ENCODE measurements around the gene XRCC5.

GRCh38 chr2:216183462-216183861, 74.3 kb downstream of the XRCC5 start:
- TF ChIP-seq, protein P1, sequence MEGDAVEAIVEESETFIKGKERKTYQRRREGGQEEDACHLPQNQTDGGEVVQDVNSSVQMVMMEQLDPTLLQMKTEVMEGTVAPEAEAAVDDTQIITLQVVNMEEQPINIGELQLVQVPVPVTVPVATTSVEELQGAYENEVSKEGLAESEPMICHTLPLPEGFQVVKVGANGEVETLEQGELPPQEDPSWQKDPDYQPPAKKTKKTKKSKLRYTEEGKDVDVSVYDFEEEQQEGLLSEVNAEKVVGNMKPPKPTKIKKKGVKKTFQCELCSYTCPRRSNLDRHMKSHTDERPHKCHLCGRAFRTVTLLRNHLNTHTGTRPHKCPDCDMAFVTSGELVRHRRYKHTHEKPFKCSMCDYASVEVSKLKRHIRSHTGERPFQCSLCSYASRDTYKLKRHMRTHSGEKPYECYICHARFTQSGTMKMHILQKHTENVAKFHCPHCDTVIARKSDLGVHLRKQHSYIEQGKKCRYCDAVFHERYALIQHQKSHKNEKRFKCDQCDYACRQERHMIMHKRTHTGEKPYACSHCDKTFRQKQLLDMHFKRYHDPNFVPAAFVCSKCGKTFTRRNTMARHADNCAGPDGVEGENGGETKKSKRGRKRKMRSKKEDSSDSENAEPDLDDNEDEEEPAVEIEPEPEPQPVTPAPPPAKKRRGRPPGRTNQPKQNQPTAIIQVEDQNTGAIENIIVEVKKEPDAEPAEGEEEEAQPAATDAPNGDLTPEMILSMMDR (IDR thresholded peaks at IDR 0.05) = no peak
- no peak for TF ChIP-seq POLR2A (IDR thresholded peaks at IDR 0.05)
